HG02973 (cell line): ENCODE results near the gene LOXHD1.

Experiments
- ATAC-seq: cut with Tn5 transposase; IDR thresholded peaks from one replicate; pipeline ENCODE4 v1.9.1; 2021; ENCODE audit warnings: moderate library complexity; ENCODE audit not compliant: unreplicated experiment

Gene LOXHD1

GRCh38 chr18:46672062-46672970 is 15.3 kb upstream of the LOXHD1 start:
- no peak for ATAC-seq

DNA sequence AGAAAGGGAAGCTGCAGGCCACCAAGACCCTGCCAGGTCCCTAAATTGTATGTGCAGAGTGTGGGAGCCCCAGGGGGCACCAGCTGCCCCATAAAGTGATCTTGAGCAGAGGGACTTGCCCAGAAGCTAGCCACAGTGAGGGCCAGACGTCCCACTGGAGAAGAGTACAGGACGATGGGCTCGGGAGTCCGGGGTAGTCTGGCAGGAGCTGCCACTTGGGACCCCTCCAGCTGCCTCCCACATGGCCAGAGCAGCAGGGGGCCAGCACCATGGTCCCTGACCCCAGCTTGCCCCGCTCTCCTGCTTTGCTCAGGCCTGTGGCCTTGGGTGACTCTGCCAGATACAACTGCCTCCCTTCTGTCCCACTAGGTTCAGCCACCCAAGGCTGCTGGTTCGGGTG is 11.7 kb upstream of the LOXHD1 start:
- no peak for ATAC-seq

DNA sequence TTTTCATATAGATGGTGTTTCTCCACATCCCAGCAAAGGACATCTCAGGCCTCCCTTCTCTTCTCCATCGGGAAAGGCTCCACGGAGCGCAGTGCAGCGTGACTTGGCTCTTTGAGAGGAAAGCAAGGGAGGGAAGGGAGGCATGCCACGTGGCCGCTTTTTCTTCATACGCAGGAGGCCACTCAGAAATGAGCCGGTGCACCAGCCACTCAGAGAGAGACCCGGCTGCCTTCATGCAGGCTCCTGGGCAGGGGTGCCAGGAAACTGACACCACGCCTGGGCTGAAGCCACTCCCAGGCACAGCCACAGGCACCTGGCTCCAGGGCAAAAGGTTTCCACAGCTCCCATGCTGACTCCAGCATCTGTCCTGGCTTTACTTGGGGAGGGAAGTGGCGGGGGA is 11.1 kb upstream of the LOXHD1 start:
- ATAC-seq: no peak

GRCh38 chr18:46663539-46663938 is 6.5 kb upstream of the LOXHD1 start:
- ATAC-seq: no peak

GRCh38 chr18:46660957-46661749 is 4.1 kb upstream of the LOXHD1 start:
- ATAC-seq: no peak

DNA sequence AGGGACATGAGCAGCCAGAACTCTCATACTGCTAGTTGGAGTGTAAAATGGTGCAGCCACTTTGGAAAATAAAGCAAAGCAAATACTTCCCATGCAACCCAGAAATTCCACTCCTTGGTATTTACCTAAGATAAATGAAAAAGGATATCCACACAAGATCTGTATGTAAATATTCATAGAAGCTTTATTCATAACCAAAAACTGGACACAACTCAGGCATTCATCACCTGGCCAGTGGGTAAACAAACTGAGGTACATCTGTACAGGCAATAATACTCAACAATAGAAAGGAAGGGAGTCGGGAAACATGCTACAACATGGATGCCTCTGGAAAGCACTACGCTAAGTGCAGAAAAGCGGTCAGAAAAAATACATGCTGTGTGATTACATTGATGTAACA is 2.5 kb upstream of the LOXHD1 start:
- no peak for ATAC-seq

DNA sequence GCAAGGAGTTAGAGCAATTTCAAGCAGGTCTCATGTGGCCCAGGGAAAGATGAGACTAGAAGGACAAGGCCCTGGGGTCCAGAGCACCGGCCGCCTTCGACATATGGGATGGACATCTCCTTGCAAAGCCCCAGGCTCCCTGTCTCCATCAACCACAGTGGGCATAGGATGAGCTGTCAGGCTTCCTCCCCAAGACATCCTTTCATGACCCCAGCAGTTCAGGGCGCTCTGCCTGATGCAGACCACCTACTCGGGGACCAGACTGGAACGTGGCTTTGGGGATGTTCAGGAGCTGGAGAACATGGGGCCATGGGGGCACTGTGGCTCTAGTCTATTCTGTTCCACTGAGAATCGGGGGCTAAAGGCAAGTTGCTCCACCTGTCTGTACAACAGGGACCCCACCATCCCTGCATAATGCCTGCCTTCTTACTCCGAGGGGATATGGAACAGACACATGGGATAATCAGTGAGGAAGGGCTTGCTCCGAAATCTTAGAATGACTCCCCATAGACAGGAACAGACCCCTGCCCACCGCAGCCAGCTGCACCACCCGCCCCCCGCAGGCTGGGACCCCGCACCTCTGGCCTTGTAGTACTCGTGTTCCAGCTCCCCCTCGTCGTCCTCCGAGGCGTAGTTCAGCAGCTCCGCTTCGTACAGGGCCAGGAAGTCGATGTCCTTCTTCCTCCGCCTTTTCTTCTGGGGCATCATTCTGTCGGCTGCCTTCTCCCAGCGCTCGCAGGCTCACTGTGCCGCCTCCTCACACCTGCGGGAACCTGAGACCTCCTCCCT is 500 bp downstream of the LOXHD1 start:
- ATAC-seq: no peak

GRCh38 chr18:46652372-46652771 is 4.6 kb downstream of the LOXHD1 start:
- ATAC-seq: no peak

GRCh38 chr18:46650681-46651080 is 6.3 kb downstream of the LOXHD1 start:
- no peak for ATAC-seq

- no peak for ATAC-seq
Observed at GRCh38 chr18:46649071-46649862, 7.8 kb downstream of the LOXHD1 start.

DNA sequence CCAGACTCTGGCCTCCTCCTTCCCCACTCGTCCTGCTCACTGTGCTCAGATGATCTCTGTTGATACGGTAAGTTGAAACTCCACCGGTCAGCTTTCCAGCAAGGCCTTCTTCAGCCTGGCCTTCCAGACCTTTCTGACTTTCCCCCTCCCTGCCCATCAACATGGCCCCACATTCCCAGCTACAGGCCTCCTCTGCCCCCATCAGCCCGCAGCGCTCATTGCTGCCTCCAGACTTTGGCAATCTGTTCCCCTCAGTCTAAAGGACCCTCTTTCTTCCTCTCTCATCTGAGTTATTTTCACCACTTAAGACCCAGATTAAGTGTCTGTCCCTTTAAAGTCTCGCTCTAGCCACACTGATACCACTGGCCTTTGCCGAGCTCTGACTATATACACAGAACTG is 10.6 kb downstream of the LOXHD1 start:
- no peak for ATAC-seq

DNA sequence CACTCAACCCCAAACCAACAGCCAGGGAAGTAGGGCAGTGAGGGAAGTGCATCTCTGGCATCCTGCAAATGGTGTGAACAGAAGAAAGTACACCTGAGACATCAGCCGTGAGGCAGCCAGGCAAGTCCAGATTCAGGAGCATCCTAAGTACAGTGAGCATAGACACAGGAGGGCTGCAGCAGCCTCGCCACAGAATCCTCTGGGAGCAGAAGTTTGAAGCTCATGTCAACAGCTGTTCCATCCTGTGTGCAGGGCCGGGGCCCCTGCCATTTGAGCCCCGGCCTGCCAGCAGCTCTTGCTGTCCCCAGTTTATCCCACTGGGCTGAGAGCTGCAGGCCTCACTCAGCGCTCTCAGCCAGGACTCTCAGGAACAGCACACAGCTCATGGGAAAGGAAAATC is 14.5 kb downstream of the LOXHD1 start:
- ATAC-seq: no peak

DNA sequence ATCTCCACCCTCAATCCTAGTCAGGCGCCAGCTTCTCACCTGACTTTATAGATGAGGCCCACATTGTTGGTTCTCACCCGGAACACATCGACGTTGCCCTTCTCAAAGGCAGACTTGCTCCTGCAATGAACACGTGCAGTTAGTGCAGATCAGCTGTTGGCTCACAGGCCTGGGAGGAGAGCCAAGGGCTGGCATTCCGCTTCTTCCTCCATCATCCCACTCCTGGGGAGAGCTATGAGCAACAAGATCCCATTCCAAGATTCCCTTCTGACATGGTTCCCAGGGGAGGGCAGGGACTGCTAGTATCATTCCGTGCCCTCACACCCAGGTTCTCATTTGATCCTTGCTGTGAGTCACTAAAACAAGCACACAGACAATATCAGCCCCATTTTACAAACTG is 15.1 kb downstream of the LOXHD1 start:
- ATAC-seq: no peak

DNA sequence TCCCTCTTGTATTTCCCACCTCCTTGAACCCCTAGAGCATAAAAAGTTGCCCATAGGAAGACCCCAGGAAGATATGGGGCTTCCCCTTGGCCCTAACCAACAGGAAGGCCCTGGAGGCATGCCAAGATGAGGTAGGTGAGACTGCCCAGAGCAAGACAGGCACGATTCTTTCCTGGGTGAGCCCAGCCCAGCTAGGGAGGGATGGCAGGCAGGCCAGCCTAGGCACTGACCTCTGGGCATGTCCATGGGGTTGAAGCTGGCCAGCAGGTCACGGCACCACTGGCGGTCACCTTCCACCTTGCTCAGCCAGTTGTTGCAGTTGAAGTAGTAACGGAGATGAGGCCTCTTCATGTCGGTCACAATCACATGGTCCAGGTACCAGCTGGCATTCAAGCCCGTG is 17.6 kb downstream of the LOXHD1 start:
- ATAC-seq: no peak

GRCh38 chr18:46636040-46636630 is 20.9 kb downstream of the LOXHD1 start:
- ATAC-seq: no peak

DNA sequence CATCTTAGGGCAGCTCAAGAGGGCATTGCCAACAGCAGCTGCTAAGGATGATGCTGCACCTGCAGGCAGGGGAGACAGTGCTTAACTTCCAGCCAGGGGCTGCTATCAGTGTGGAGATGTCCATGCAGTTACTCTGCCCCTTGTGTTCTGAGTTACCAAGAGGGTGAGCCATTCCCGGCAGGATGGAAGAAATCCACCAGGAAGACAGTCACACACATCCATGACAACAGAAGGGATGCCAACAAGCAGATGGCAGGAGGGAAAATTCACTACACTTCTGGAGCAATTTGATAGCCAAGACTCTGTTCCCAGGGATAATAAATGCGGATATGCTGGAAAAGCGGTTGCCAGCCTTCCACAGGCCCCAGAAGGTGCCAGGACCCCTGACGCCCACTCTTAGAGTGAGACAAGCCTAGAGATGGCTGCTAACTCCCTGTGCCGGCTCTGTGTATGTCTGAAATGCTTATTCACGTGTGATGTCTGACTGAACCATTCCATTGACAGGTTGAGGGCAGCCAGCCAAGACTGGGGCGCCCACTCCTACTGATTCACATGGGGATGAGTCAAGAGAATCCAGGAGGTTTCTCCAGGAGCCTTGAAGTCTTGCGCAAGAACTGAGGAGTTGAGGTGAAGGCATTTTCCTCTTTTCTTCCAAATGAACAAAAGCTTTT is 24.5 kb downstream of the LOXHD1 start:
- no peak for ATAC-seq

DNA sequence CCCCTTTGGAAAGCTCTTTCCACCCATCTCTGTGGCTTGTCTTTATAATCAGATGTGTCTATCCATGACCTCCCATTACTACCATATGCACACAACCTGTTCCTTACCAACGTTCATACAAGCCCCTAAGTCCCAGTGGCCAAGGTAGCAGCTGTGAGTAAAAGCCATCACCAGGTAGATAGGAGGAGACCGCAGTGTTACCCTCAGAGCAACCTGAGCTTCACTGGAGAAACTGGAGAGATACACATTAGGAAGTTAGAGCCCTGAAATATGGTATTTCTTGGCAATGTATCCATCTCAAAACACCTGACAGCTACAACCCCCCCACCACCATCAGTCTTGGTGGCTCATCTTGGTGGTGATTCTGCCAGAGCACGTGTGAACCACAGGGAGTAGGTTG is 26.0 kb downstream of the LOXHD1 start:
- no peak for ATAC-seq

DNA sequence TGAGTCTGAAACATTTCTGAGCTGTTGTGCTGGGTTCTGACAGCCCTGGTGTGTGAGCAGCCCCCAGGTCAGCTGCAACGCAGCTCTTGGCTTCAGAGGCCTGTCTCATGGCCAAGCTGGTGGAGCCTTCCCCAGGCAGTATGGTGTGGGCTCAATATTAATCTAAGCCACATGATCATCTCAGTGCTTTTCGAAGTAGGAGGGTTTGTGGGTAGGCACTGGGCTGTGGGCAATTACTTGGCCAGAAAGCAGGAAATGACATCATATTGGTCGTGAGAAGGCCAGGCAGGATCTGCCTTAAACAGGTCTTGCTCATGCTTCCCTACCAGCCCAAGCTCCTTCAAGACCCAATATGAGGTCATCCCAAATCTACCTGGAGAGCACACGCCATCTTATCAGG is 26.9 kb downstream of the LOXHD1 start:
- ATAC-seq: no peak

GRCh38 chr18:46629361-46629760 is 27.7 kb downstream of the LOXHD1 start:
- ATAC-seq: no peak

GRCh38 chr18:46628206-46628605 is 28.8 kb downstream of the LOXHD1 start:
- ATAC-seq: no peak
